A549 treated with AZD9567 at 1 μM for 4 hours (cell line): Measurements from ENCODE around the gene OSBPL9. TPM values are rescaled to one million over a fixed set of nuclear protein-coding genes. Genes with fewer than 3 reads are reported as not detected.

Source experiments
- total RNA-seq: library from RNA; stranded (reverse); fragments of 200-300 nt; extraction: Qiagen RNA extraction; gene quantifications from 5 replicates; pipeline ENCODE4 v1.2.3, GENCODE V29; 2022; ENCODE audit not compliant: insufficient read depth

Gene OSBPL9, protein sequence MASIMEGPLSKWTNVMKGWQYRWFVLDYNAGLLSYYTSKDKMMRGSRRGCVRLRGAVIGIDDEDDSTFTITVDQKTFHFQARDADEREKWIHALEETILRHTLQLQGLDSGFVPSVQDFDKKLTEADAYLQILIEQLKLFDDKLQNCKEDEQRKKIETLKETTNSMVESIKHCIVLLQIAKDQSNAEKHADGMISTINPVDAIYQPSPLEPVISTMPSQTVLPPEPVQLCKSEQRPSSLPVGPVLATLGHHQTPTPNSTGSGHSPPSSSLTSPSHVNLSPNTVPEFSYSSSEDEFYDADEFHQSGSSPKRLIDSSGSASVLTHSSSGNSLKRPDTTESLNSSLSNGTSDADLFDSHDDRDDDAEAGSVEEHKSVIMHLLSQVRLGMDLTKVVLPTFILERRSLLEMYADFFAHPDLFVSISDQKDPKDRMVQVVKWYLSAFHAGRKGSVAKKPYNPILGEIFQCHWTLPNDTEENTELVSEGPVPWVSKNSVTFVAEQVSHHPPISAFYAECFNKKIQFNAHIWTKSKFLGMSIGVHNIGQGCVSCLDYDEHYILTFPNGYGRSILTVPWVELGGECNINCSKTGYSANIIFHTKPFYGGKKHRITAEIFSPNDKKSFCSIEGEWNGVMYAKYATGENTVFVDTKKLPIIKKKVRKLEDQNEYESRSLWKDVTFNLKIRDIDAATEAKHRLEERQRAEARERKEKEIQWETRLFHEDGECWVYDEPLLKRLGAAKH
- 31.7 to 53.7 TPM (median 39.1 TPM) in 5 replicates for total RNA-seq

DNA sequence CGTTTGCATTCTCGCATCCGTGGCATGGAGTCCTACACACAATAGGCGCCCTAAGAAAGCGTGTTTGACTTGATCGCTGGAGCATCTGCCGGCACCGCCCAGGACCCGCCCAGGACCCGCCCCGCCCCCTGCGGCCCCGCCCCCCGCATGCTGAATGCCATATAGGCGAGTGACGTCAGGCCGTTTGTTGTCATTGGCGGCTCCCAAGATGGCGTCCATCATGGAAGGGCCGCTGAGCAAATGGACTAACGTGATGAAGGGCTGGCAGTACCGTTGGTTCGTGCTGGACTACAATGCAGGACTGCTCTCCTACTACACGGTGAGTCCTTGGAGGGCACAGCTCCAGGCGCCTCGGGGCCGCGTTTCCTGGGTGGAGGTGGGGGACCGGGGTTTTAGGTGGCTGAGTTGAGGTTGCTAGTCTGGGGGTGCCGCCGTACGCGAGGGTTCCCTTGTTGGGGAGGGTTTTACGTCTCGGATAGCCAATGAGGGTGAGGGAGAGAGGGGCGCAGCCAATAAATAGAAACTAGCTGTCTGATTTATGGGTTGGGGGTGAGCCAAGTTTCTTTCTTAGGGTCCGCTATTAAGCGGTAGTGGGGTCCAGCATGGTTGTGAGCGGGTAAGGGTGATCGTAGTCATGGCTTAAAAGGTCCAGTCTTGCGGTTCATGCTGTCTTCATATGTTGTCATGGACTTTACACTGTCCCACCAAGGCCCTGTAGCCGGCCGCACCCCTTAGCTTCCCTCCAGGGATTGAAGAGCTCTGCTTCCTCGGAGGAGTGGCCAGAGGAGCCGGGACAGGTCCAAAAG, at the start of gene OSBPL9:
OSBPL9 (plus strand) TSS at position 190 of the 806 bp plus-strand sequence; CDS start at position 209, 19 bp downstream.

Other genes starting within 250 kb of the OSBPL9 start
- gene EPS15, start 97.8 kb upstream of the OSBPL9 start, total RNA-seq: 9.1 to 22.3 TPM (median 11.6 TPM) in 5 replicates